Keratinocyte (primary cell): ENCODE results near the gene SLC25A2. TPM values are rescaled to one million over a fixed set of nuclear protein-coding genes. Genes with fewer than 3 reads are reported as not detected.

Experiments used
- DNase-seq: peaks from one replicate; pipeline ENCODE4 v3.0.0-alpha.2; 2011; ENCODE audit warnings: low read depth, missing footprints, low spot score
- FAIRE-seq: peaks from 2 replicates; lab custom pipeline; 2011; peaks lifted over from hg19 to GRCh38; lab: Jason Lieb, UNC
- H2AFZ ChIP-seq: 2 replicates; pipeline ENCODE4 v1.6.0; 2012; ENCODE audit warnings: low read length, control low read depth, inconsistent platforms; ENCODE audit not compliant: control insufficient read depth
- H3K27ac ChIP-seq: 2 replicates; pipeline ENCODE4 v1.5.1; 2011; ENCODE audit warnings: low read length; ENCODE audit not compliant: control insufficient read depth, insufficient read depth
- H3K27me3 ChIP-seq: 3 replicates; pipeline ENCODE4 v1.6.0; 2011; ENCODE audit warnings: low read length; ENCODE audit not compliant: control insufficient read depth, insufficient read depth; ENCODE audit errors: extremely low read depth
- H3K36me3 ChIP-seq, 2 experiments: 2 replicates in 1 of 2; 3 replicates in 1 of 2; pipeline ENCODE4 v1.5.1; 2011; ENCODE audit warnings: low read length in 2 of 2, mild to moderate bottlenecking in 1 of 2; ENCODE audit not compliant: control insufficient read depth in 2 of 2, insufficient read depth in 2 of 2; ENCODE audit errors: extremely low read depth in 1 of 2
- H3K4me1 ChIP-seq: 3 replicates; pipeline ENCODE4 v1.5.1; 2011; ENCODE audit warnings: low read length; ENCODE audit not compliant: control insufficient read depth, insufficient read depth; ENCODE audit errors: extremely low read depth
- H3K4me2 ChIP-seq: 3 replicates; pipeline ENCODE4 v1.6.0; 2011; ENCODE audit warnings: low read depth, low read length; ENCODE audit not compliant: control insufficient read depth, insufficient read depth; ENCODE audit errors: extremely low read depth
- H3K4me3 ChIP-seq, 3 experiments: fragments of 200-600 bp in 1 of 3; sonication (generic) in 1 of 3; 2 replicates in 2 of 3; 3 replicates in 1 of 3; pipeline ENCODE4 v1.5.1; 2011 to 2016; ENCODE audit warnings: low read length in 3 of 3, mild to moderate bottlenecking in 3 of 3, control low read depth in 2 of 3, inconsistent platforms in 1 of 3, low read depth in 1 of 3, mixed read lengths in 1 of 3, mixed run types in 1 of 3, moderate library complexity in 1 of 3; ENCODE audit not compliant: control insufficient read depth in 2 of 3, insufficient read depth in 2 of 3; ENCODE audit errors: extremely low read depth in 1 of 3
- H3K79me2 ChIP-seq: 2 replicates; pipeline ENCODE4 v1.6.0; 2012; ENCODE audit warnings: low read length; ENCODE audit not compliant: control insufficient read depth, insufficient read depth
- H3K9ac ChIP-seq: 3 replicates; pipeline ENCODE4 v1.6.0; 2011; ENCODE audit warnings: low read length; ENCODE audit not compliant: control insufficient read depth, insufficient read depth; ENCODE audit errors: extremely low read depth
- H3K9me1 ChIP-seq: 3 replicates; pipeline ENCODE4 v1.6.0; 2011; ENCODE audit warnings: low read length; ENCODE audit not compliant: control insufficient read depth, insufficient read depth; ENCODE audit errors: extremely low read depth
- H3K9me3 ChIP-seq: 2 replicates; pipeline ENCODE4 v1.5.1; 2012; ENCODE audit warnings: low read depth, low read length; ENCODE audit not compliant: control insufficient read depth
- H4K20me1 ChIP-seq: 3 replicates; pipeline ENCODE4 v1.6.0; 2011; ENCODE audit warnings: low read length; ENCODE audit not compliant: control insufficient read depth, insufficient read depth; ENCODE audit errors: extremely low read depth
- CTCF ChIP-seq, 3 experiments: IDR thresholded peaks in 1 of 3; conservative IDR thresholded peaks in 1 of 3; optimal IDR thresholded peaks in 1 of 3; 2 replicates in 2 of 3; 3 replicates in 1 of 3; pipeline versions ENCODE3 to v1.5.1; 2011; ENCODE audit warnings: low read length in 3 of 3, mild to moderate bottlenecking in 3 of 3, moderate library complexity in 2 of 3, control low read depth in 1 of 3, inconsistent platforms in 1 of 3; ENCODE audit not compliant: insufficient read depth in 2 of 3; ENCODE audit errors: extremely low read depth in 1 of 3
- EZH2 ChIP-seq: IDR thresholded peaks from one replicate; pipeline ENCODE4 v1.6.1; 2012; ENCODE audit warnings: inconsistent platforms, mild to moderate bottlenecking, low read length, moderate library complexity
- dilution Hi-C: fragments of 300-500 bp; cut with MboI; formaldehyde crosslinking; loops from one replicate; pipeline ENCODE4 v1.7.0; 2020; ENCODE audit warnings: low sequenced_read_pairs; ENCODE audit not compliant: extremely low pct_ligation_motif_present
- polyA plus RNA-seq, 5 experiments: library from polyadenylated mRNA; depleted of rRNA in 3 of 5; stranded (reverse) in 3 of 5; stranded (forward) in 1 of 5; unstranded in 1 of 5; fragments of >200 nt; gene quantifications; 1 replicate in 1 of 5; 2 replicates in 3 of 5; 3 replicates in 1 of 5; pipeline versions ENCODE4 v1.2.1 to v1.2.3, GENCODE V29; 2011 to 2012; ENCODE audit warnings: missing spikeins in 2 of 5, low read depth in 1 of 5, low replicate concordance in 1 of 5

Gene SLC25A2
- polyA plus RNA-seq, 1 donor (not counting 4 experiments of a cell fraction or from before 2014, with no cell fraction given), result not detected

- no peak within 1 kb of the TSS for H3K27ac ChIP-seq
- H3K36me3 ChIP-seq, result no peaks in the 10 kb centered on the region
- FAIRE-seq (no peak), DNase-seq (no peak)
- dilution Hi-C loops, result no loop called here
- peak within 1 kb of the TSS; percentile 55 for H3K4me2 ChIP-seq
- peak; percentile 21 to 47 (median 28) for TF ChIP-seq CTCF (optimal IDR thresholded peaks at IDR 0.05 in 1 of 3, IDR thresholded peaks at IDR 0.05 in 1 of 3, conservative IDR thresholded peaks at IDR 0.05 in 1 of 3; ENCODE audit: extremely low read depth in 1 of 3, insufficient read depth in 2 of 3, low read length in 3 of 3)
- TF ChIP-seq EZH2, result no peak
- H3K27me3 ChIP-seq, result peaks cover 4% of the 10 kb centered on the region
- H4K20me1 ChIP-seq, result no peaks in the 10 kb centered on the region
- H3K4me3 ChIP-seq, result peak within 1 kb of the TSS; percentile 12 to 31 (median 18)
- H3K9me1 ChIP-seq, result no peaks in the 10 kb centered on the region
- peak within 1 kb of the TSS; percentile 47 for H2AFZ ChIP-seq
- no peak within 1 kb of the TSS for H3K9ac ChIP-seq
- no peaks in the 10 kb centered on the region for H3K79me2 ChIP-seq
- H3K9me3 ChIP-seq, result no peaks in the 10 kb centered on the region
- no peaks in the 10 kb centered on the region for H3K4me1 ChIP-seq
Observed at GRCh38 chr5:141330299-141331080, 26.6 kb upstream of the SLC25A2 start, which contains the start of gene PCDHGA1. Gene PCDHGA1 (plus strand): TSS chr5:141330514.

- no peak for DNase-seq
Observed at GRCh38 chr5:141328231-141328630, 24.4 kb upstream of the SLC25A2 start.

More at GRCh38 chr5:141328231-141328630, 24.4 kb upstream of the SLC25A2 start:
- H3K79me2 ChIP-seq, result no peaks in the 10 kb centered on the region
- no peaks in the 10 kb centered on the region for H3K9me3 ChIP-seq
- FAIRE-seq, result no peak
- H3K4me2 ChIP-seq, result no peak overlapping the region
- H3K27ac ChIP-seq, result no peak overlapping the region
- dilution Hi-C loops, result no loop called here
- H4K20me1 ChIP-seq, result no peaks in the 10 kb centered on the region
- H2AFZ ChIP-seq, result no peak overlapping the region
- no peak for TF ChIP-seq EZH2
- no peak for TF ChIP-seq CTCF (optimal IDR thresholded peaks at IDR 0.05 in 1 of 3, IDR thresholded peaks at IDR 0.05 in 1 of 3, conservative IDR thresholded peaks at IDR 0.05 in 1 of 3; ENCODE audit: extremely low read depth in 1 of 3, insufficient read depth in 2 of 3, low read length in 3 of 3)
- peaks cover 4% of the 10 kb centered on the region for H3K27me3 ChIP-seq
- H3K36me3 ChIP-seq, result no peaks in the 10 kb centered on the region
- H3K4me3 ChIP-seq, result no peak overlapping the region
- H3K4me1 ChIP-seq, result no peaks in the 10 kb centered on the region
- no peak overlapping the region for H3K9ac ChIP-seq
- no peaks in the 10 kb centered on the region for H3K9me1 ChIP-seq
